HG03342 (cell line): ENCODE data around the gene MYH14.
A peak's percentile ranks its signal among the peaks of the same experiment; 100 is the strongest.

ENCODE experiments used
- ATAC-seq: cut with Tn5 transposase; IDR thresholded peaks from one replicate; pipeline ENCODE4 v1.9.1; 2021; ENCODE audit warnings: mild to moderate bottlenecking, moderate library complexity; ENCODE audit not compliant: unreplicated experiment

Gene MYH14

DNA sequence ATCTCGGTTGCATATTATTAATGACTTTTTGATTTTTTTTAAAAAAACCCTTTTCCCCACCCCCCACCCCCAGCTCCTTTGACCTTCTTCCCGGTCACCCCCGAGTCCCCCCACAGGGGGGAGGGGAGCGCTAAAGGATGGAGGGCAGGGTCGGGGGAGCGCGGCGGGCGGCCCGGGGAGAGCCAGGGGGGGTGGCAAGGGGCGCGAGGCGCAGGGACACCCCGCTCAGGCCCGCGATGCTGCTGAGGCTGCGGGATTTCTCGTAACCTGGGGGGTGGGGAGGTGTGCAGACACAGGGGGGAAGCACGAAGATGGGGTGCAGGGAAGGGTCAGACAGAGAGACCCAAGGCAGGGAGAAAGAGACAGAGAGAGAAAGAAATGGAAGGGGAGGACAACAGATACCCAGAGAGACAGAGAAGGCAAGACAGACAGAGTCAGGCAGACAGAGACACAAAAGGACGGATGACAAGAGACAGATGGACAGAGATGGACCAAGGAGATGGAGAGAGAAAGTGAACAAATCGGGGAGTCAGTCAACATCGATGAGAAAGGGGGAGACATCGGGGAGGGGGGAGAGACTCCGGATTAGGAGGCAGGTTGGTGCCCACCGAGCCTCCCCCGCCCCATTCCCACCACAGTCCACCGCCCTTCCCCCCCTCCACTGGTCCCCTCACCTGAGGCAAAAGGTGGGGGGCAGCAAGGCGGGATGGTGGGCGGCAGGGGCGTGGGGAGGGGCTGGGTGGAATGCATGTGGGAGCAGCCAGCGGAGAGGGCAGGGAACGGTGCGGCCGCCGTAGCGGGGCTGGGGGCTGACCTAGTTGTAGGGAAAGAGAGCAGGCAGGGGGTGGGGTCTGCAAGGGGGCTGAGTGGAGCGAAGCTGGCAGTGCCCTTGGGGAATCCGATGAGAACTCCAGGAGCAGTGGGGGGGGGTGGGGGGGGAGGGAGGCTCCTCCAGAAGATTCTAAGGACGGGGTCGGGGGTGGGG, 111.6 kb downstream of the MYH14 start:
- ATAC-seq: no peak

DNA sequence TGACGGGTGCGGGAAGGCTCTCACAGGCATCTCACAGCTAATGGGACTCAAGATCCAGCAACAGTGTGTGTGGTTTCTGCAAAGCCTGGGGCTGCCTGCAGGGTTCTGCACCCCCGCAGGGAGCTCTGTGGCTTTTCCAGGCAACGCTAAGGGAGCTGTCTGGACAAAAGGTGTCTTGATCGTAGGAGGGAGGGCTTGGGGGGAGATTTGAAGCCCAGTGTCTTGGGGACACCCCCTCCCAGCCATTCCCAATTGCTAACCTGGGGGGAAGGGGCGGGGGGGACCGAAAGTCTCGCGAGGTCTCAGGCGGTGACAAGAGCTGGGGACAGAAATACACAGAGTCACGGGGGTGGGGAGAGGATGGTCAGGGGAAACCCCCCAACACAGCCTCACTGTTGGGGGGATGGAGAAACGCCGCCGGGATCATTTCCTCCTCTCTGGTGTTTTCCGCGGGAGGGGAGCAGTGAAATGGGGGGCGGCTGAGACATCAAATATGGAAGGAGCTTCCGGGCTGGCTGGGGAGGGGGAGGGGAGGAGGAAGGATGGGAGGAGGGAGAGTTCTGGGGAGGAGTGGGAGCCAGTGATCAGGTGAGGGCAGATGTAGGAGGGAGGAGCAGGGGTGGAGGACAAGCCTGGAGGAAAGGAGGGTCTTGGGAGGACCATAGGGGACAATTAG, 112.5 kb downstream of the MYH14 start:
- no peak for ATAC-seq

DNA sequence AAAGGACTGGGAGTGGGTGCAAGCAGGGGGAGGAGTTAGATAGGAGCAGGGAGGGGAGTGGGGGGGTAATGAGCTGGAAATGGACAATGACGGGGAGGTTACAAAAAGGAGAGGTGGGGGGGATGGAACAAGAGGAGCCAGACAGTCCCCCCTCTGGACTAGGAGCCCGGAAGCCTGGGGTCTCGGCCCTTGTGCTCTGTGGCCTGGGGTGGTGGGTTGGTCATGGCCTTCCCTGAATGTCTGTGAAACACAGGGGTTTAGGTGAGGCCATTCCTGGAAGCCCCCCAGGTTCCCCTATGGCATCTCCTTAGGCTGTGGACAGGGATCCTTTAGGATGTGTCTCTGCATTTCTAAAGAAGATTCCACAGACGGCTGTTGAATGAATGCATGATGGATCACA, 113.7 kb downstream of the MYH14 start:
- no peak for ATAC-seq

DNA sequence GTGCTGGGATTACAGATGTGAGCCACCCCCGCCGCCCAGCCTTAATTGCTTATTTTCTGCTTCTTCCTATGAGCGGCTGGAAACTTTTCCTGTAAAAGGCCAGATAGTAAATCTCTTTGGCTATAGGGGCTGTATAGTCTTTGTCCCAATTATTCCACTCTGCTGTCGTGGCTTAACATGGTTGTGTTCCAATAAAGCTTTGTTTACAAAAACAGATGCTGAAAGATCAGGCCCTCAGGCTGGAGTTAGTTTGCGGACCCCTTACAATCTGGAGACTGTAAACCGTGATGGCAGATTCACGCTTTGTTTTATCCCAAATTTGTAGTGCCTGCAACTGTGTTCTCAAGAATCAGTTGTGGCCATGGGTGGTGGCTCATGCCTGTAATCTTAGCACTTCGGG, 115.0 kb downstream of the MYH14 start:
- ATAC-seq: no peak

DNA sequence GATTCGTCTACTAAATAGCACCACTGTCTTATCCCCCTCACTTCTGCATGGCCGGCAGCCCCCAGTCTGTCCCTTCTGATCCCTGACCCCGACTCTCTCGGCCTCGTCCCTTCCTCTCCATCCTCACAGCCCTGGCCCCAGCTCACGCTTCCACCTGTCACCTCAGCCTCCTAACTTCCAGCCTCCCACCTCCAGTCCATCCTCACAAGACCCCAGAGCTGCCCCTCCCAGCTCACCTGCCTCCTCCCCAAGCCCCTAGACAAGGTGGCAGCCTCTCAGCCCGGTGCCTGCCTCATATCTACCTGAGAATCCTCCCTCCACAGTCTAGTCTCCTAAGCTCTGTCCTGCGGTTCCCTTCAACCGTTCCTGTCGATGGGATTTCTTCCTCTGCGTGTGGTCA, 115.7 kb downstream of the MYH14 start:
- no peak for ATAC-seq

DNA sequence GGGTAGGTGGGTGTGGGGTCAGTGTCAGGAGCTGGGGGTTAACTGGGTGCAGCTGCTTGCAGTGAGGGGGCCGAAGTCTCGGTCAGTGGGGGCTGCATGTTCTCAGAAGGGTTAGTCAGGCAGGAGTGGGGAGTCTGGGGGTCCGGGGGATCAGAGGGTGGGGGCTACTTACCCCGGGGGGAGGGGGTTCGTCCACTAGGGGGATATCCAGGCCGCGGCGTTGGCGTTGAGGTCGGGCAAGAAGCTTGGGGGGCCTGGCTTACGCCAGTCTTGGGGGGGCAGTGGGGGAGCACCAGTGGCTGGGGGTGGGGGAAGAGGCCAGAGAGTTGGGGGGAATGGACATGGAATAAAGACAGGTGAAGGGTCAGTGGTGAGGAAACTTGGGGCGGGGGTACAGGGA, 116.6 kb downstream of the MYH14 start:
- ATAC-seq: no peak

DNA sequence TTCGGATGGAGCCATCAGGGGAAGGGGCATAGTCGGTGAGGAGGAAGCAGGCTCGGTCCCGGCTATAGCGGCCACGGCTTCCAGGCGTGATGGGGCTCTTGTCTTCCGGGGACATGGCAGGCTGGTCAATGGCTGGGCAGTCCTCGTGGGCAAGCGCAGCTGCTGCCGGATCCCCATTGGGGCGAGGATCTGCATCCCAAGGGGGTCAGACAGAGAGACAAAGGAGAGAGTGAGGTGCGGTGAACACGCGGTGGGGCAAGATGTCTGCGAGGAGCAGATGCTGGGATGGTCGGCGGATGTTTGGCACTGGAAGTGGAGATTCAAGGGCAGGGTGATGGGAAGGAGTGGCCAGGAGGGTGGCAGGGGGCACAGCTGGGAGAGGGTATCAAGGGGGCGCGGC, 117.2 kb downstream of the MYH14 start:
- no peak for ATAC-seq

DNA sequence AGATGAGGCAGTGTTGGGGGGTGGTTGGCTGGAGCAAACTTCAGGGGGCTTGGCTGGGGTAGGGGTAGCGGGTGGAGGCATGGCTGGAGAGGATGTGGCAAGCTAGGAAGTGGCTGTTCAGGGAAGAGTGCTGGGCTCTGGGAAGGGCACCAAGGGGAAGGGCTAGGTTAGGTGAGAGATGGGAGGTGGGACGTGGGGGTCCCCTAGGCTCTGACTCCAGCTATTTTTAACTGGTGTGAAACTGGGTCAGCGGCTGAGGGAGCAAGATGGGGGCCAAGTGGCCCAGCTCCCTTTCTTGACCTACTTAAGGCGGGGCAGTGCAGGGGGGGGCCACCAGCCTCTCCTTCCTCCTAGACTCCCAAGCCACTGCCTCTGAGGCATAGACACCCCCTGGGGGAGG, 118.4 kb downstream of the MYH14 start:
- no peak for ATAC-seq

DNA sequence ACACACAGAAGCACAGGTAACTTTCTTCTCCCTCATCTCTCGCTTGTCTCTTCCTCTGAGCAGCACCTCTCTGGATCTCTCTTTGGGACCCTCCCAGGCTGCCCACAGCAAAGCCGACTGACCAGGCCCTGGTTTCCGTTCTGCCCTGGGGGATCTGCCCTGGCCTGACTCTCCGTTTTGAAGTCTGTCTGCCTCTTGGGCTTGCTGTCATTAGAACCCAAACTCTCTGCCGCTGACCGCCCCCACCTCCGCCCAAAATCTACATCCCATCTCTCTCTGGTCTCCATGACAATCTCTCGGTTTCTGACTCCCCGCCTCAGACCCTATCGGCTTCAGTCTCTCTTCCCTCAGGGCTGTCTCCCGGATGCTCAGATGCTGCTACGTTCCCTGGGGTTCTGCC, 118.8 kb downstream of the MYH14 start:
- no peak for ATAC-seq

DNA sequence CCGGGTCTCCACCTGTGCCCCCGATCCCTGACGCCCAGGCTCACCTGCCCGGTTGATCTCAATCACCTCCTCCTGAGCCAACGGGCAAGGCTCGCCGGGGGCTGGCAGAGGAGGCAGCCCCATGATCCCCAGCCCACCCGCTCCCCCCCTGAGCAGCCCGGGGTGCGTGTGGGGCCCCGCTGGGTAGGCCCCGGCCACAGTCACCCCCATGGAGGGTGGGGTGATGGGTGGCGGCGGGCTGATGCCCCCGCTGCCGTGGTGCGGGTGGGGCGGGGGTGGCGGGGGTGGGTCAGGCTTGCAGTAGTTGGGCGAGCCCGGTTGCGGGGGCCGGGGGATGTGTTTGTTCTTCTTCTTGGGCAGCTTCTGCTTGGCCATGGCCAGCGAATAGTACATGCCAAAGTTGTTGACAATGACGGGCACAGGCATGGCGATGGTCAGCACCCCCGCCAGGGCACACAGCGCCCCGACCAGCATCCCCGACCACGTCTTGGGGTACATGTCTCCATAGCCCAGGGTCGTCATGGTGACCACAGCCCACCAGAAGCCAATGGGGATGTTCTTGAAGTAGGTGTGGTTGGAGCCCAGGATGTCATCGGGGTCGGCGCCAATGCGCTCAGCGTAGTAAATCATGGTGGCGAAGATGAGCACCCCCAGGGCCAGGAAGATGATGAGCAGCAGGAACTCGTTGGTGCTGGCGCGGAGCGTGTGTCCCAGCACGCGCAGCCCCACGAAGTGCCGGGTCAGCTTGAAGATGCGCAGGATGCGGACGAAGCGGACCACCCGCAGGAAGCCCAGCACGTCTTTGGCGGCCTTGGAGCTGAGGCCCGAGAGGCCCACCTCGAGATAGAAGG, 119.7 kb downstream of the MYH14 start:
- no peak for ATAC-seq

DNA sequence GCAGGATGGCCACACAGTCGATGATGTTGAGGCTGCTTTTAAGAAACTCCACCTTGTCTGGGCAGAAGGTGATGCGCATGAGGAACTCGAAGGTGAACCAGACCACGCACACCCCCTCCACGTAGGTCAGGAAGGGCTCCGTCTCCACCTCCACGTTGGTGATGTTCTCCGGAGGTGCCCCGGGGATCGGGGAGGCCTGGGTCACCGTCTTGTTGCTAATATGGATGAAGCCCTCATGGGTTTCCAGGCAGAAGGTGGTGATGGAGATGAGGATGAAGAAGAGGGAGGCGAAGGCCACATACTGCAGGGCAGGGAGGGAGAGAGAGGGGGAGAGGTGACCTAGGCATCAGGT, 120.3 kb downstream of the MYH14 start:
- ATAC-seq: no peak

DNA sequence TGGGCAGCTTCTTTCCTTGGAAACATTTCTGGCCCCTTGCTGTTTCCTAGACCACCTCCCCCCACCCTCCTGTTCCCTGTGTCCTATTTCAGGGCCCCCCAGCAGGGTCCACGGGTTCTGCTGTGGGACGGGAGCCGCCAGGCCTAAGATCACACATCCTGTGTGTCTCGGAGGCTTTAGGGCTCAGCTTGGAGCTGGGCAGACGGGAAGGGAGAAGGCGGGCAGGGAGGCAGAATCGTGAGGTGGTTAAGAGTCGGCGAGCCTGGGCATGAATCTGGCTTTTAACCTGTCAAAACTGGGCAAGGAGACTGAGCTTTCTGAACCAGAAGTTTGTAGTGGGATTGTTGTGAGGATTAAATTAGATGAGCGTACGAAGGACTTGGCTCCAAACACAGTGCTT, 120.9 kb downstream of the MYH14 start:
- ATAC-seq: no peak

DNA sequence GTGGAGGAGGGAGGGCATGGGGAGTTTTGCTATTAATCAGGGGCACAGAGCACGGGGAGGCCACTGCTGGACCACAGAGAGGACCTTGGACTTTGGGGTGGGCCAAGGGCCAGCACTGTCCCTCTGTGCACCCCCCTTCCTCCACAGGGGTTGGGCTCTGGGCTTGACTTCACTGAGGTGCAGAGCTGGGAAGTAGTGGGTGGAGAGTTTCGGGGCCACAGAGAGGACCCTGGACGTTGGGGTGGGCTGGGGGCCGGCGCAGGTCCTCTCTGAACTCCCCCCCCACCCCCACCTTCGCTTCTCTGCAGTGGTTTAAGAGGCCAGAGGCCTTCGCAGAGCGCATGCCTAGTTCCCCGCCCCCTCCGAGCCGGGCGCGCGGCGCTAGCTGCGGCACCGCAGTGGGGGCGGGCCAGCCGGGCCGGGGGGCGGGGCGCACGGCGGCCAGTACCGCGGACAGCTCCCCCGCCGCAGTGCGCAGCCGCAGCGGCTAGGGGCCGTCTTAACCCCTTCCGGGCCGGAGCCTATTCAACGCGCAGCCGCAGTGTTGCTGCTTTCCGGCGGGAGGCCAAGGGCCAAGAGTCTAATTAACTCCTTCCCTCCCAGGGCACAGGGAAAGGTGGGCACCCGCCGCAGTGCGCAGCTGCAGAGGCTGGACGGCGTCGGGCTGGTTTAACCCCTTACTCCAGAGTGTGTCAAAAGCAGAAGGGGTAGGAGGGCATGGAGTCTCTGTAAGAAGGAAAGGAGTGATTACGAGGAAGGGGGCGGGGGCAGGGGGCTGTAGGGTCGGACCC, 122.1 kb downstream of the MYH14 start:
- ATAC-seq: no peak

DNA sequence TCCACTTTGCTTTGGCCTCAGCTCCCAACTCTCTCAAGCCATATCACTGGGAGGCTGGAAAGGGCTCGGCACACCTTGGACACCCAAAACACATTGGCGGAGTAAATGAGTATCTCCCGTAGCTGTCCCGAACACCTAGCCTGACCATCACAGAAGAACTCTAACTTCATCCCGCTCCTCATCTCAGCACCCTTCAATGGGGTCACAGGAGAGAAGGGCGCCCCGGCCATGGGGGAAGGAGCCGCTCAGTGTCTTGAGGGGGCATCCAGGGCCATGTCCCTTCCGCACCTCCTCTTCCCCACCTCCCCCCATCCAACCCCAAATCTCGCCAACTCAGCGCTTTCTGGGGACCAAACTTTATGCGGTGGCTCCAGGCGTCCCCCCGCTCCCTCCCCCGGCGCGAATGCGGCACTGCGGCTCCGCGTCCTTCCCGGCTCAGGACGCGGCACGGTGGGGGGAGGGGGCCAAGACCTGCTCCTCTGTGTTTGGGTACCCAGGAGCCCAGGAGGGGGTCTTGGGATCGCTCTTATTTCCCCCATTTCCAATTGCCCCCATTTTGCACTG, 122.8 kb downstream of the MYH14 start:
- ATAC-seq: no peak

DNA sequence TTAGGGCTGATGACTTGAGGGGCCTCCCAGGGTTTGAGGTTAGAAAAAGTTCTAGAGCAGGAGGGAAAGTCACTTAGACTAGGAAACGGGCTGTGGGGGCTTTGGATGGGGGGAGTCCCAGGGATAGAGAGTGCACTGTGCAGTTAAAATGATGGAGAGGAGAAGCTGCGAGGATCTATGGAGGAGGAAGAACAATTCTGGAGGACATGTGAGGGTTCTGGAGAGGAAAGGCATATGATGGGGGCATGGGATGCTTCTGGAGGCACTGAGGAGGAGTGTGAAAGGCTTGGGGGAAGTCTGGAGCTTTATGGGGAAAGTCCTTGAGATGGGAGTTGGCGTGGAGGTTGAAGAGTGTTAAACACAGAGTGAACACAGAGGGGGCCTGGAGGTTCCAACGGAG, 123.6 kb downstream of the MYH14 start:
- no peak for ATAC-seq

DNA sequence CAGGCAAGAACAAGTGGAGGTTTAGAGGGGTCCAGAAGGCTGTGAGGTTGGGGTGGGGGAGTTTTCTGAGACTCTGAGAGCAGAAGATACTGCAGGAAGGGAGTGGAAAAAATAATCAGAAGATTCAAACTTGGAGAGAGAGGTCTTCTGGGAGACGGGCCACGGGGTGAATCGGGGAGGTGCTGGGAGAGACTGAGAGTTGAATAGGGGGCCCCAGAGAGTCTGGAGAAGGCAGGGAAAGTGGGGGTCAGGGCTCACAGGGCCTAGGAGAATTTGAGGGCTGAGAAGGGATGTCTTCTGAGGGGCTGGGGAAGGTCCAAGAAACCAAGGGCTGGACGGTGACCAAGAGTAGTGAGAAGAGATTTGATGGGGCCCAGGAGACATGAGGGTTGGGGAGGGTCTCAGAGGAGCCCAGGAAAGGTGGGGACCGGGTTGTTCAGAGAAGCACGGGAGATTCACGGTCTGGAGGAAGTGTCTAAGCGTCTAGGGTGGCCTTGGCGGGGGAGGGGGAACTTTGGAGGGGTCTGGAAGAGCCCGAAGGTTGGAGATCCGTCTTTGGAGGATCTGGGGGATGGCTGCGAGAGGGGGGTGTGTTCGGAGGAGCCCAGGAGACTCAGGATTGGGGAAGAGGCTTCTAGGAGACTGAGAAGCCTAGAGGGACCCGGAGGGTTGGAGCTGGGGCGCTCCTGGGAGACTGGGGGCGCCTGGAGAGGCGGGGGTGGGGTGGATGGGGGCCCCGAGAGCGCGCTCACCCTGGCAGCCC, 124.2 kb downstream of the MYH14 start:
- ATAC-seq: no peak

DNA sequence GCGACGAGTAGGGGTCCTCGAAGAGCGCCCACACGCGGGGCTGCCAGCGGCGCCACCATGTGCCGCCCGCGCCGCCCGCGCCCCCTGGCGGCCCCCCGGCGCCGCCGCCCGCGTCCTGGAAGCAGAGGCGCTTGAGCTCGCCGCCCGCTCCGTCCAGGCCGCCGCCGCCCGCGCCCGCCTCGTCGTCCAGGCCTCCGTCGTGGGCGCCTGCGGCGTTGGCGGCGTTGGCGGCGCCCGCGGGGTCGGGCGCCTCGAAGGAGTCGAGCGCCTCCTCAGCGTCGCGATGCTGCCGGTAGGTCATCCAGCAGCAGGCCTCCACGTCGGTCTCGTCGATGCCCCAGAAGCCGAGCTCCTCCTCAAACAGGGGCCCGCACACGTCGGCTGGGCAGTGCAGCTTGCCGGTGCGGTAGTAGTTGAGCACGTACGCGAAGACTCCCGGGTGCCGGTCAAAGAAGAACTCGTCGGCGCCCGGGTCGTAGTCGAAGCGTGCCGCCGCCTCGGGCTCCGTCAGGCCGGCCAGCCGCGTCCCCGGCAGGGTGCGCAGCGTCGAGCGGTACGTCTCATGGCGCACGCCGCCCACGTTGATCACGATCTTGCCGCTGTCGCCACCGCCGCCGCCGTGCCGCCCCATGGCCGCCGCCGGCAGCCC, 124.9 kb downstream of the MYH14 start:
- ATAC-seq: peak; percentile 1

DNA sequence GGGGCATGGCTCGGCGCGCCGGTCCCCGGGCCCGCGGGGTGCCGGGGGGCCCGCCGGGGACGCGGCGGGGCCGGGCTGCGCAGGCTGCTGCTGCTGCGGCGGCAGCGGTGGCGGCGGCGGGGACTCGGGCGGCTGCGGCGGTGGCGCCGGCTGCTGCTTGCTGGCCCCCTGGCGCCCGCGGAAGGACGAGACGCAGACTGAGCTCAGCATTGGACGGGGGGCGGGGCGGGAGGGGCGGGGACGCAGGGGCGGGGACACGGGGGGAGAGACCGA, 125.4 kb downstream of the MYH14 start:
- ATAC-seq: no peak

DNA sequence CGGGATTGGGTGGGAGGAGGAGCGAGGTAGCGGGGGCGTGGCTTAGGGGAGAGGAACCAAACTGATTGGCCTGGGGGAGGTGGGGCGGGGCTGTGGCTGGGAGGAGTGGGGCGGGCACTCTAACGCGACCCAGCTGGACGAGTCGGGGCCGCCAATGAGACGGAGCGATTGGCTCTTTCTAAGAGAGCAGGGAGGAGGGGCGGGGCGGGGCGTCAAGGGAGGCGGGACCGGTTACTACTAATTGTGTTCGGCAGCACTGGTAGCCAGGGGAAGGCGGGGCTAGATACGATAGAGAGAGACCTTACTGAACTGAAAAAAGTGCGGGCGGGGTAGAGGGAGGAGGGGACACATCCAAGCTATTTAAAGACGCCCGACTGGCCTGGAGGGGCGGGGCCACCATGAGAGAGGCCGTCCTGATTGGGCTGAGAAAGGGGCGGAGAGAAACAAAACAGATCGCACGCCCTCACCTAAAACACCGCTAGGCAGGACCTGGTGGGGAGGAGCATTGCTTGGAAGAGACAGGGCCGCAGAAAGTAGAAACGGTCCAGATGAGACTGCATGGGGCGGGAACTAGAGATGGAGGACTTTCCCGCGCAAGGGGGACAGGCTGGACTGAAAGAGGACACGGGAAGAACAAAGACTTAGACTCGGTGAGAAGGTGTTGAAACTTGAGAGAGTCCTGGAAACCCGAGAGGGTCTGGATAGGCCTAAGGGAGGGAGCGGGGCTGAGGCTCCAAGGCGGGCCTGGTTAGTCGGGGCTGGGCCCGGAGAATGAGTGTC, 125.9 kb downstream of the MYH14 start, which contains the start of gene KCNC3:
Gene KCNC3 (minus strand): TSS at position 232 of the 780 bp plus-strand sequence. CDS start 295 bp downstream, outside the sequence.
- ATAC-seq: peak; percentile 49
